A549 treated with AZD9567 at 1 μM for 4 hours (cell line): ENCODE data around the gene SUPT20HL1. TPM values are rescaled to one million over a fixed set of nuclear protein-coding genes. Genes with fewer than 3 reads are reported as not detected.

Experiments
- total RNA-seq: library from RNA; stranded (reverse); fragments of 200-300 nt; extraction: Qiagen RNA extraction; gene quantifications from 5 replicates; pipeline ENCODE4 v1.2.3, GENCODE V29; 2022; ENCODE audit not compliant: insufficient read depth

Gene SUPT20HL1
- not detected in 5 replicates for total RNA-seq

GRCh38 chrX:24360272-24360671 is at the start of gene SUPT20HL1:
TSS of gene SUPT20HL1 (plus strand) at chrX:24360639. CDS start at chrX:24362761, 2,122 bp downstream.

DNA sequence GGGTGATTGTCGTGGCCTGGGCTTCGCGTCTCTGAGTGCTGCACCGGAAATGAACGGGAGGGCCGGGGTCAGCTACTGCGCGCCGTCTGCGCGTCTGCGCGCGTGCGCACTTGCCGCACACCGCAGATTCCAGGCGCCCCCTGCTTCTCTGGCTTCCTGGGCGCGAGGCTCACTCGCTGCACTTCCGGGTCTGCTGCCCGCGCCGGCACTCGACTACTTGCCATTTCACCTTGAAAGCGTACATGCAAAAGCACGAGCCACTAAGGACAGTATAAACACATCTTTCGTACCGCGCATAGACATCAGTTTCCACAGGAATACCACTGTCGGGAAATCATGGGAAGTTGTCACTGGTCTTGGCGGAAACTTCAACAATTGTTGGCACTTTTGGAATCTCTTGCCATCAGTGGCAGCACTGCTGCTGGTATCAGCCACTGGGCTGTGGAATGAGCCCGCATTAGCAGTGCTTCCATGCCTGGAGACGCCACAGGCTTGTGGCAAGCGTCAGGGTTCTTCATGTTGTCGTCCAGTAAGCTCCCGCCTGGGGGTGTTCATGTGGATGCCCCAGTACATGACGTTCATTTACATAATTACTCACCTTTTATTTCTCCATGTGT is 46.3 kb upstream of the SUPT20HL1 start, which contains the start of gene SUPT20HL2:
Gene SUPT20HL2 (minus strand): TSS at position 51 of the 617 bp plus-strand sequence. CDS start 754 bp downstream, outside the sequence.

Other genes starting within 250 kb of the SUPT20HL1 start
- gene ZFX, start 210.9 kb upstream of the SUPT20HL1 start, total RNA-seq = 6.6 to 14.5 TPM (median 8.1 TPM) in 5 replicates
- not detected in 5 replicates for gene SUPT20HL2, start 46.6 kb upstream of the SUPT20HL1 start, total RNA-seq
- gene PDK3, start 104.6 kb downstream of the SUPT20HL1 start, total RNA-seq = 4.8 to 5.3 TPM (median 5.2 TPM) in 5 replicates